ENCODE measurements around the gene TMEM132D.

Gene TMEM132D

GRCh38 chr12:129269756-129270495 is 633.9 kb downstream of the TMEM132D start:
- no peak for DNase-seq (ENCODE audit: low read depth in 2 of 2, low spot score in 1 of 2)

GRCh38 chr12:129258781-129259318 is 645.0 kb downstream of the TMEM132D start:
- DNase-seq (ENCODE audit: low read depth in 2 of 2, low spot score in 1 of 2): no peak

GRCh38 chr12:129257524-129257923 is 646.3 kb downstream of the TMEM132D start:
- DNase-seq (ENCODE audit: low read depth in 2 of 2, low spot score in 1 of 2): no peak

- DNase-seq (ENCODE audit: low read depth in 2 of 2, low spot score in 1 of 2): no peak
These were observed 657.2 kb downstream of the TMEM132D start for GRCh38 chr12:129246630-129247029.

GRCh38 chr12:129245769-129246168 is 658.1 kb downstream of the TMEM132D start:
- no peak for DNase-seq (ENCODE audit: low read depth in 2 of 2, low spot score in 1 of 2)

GRCh38 chr12:129241852-129242251 is 662.0 kb downstream of the TMEM132D start:
- no peak for DNase-seq (ENCODE audit: low read depth in 2 of 2, low spot score in 1 of 2)

GRCh38 chr12:129237881-129238280 is 665.9 kb downstream of the TMEM132D start:
- DNase-seq (ENCODE audit: low read depth in 2 of 2, low spot score in 1 of 2): no peak

- no peak for DNase-seq (ENCODE audit: low read depth in 2 of 2, low spot score in 1 of 2)
These were observed 669.6 kb downstream of the TMEM132D start for GRCh38 chr12:129234209-129234608.

GRCh38 chr12:129231491-129231890 is 672.3 kb downstream of the TMEM132D start:
- DNase-seq (ENCODE audit: low read depth in 2 of 2, low spot score in 1 of 2): no peak

- no peak for DNase-seq (ENCODE audit: low read depth in 2 of 2, low spot score in 1 of 2)
These were observed 672.8 kb downstream of the TMEM132D start for GRCh38 chr12:129230995-129231394.

- DNase-seq (ENCODE audit: low read depth in 2 of 2, low spot score in 1 of 2): no peak
These were observed 677.0 kb downstream of the TMEM132D start for GRCh38 chr12:129226851-129227250.

GRCh38 chr12:129226005-129226404 is 677.8 kb downstream of the TMEM132D start:
- no peak for DNase-seq (ENCODE audit: low read depth in 2 of 2, low spot score in 1 of 2)

GRCh38 chr12:129215556-129215955 is 688.3 kb downstream of the TMEM132D start:
- DNase-seq (ENCODE audit: low read depth in 2 of 2, low spot score in 1 of 2): no peak

GRCh38 chr12:129213551-129213950 is 690.3 kb downstream of the TMEM132D start:
- DNase-seq (ENCODE audit: low read depth in 2 of 2, low spot score in 1 of 2): no peak

GRCh38 chr12:129211862-129212630 is 691.8 kb downstream of the TMEM132D start:
- DNase-seq (ENCODE audit: low read depth in 2 of 2, low spot score in 1 of 2): no peak

GRCh38 chr12:129208566-129208965 is 695.3 kb downstream of the TMEM132D start:
- no peak for DNase-seq (ENCODE audit: low read depth in 2 of 2, low spot score in 1 of 2)

GRCh38 chr12:129207084-129207483 is 696.7 kb downstream of the TMEM132D start:
- DNase-seq (ENCODE audit: low read depth in 2 of 2, low spot score in 1 of 2): no peak

- no peak for DNase-seq (ENCODE audit: low read depth in 2 of 2, low spot score in 1 of 2)
These were observed 700.4 kb downstream of the TMEM132D start for GRCh38 chr12:129203456-129203855.

- no peak for DNase-seq (ENCODE audit: low read depth in 2 of 2, low spot score in 1 of 2)
These were observed 701.6 kb downstream of the TMEM132D start for GRCh38 chr12:129202109-129202814.

GRCh38 chr12:129201029-129201428 is 702.8 kb downstream of the TMEM132D start:
- DNase-seq (ENCODE audit: low read depth in 2 of 2, low spot score in 1 of 2): no peak

GRCh38 chr12:129200576-129200975 is 703.2 kb downstream of the TMEM132D start:
- no peak for DNase-seq (ENCODE audit: low read depth in 2 of 2, low spot score in 1 of 2)

- no peak for DNase-seq (ENCODE audit: low read depth in 2 of 2, low spot score in 1 of 2)
These were observed 706.9 kb downstream of the TMEM132D start for GRCh38 chr12:129196927-129197326.
